Islet precursor cell (in vitro differentiated cells): ENCODE data around the gene VEPH1.

Experiments
- DNase-seq: peaks from one replicate; pipeline ENCODE4 v3.0.0-alpha.2; 2018

Gene VEPH1

DNA sequence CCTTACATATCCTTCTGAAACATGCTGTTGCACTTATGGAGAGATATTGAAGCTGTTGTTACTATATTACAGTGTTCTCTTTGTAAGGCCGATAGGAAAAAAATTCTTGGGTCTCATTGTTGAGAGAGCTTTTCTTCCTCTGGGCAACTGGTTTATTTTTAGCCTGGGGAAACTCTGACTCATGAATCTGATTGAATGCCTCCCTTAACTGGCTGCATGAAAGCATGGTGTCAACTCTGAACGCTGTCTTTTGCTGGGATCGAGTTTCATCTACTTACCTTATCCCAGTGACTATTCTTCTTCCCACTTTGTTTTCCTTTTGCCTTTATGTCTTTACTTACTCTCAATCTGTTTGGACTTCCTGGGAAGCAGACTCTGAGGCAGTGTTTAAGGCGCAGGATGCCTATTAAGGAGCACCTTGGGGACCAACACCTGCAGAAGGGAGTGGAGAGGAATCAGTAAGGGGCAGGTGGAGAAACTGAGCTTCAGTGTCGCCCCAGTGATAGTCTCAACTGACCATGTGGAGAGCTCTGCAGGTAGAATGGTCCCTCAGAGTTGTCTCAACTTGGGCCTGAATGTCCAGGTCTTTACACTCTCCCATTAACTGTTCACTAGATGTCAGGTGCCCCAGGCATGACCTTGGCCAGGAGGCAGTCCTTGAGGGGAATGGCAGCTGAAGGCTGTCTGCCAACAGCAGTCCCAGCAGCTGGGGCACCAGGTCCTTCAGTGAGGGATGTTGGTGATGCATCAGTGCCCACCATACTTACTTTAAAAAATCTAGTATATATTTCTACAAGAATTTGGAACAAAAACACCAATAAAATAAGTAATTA lies 254.4 kb downstream of the VEPH1 start:
- peak; percentile 62 for DNase-seq

DNA sequence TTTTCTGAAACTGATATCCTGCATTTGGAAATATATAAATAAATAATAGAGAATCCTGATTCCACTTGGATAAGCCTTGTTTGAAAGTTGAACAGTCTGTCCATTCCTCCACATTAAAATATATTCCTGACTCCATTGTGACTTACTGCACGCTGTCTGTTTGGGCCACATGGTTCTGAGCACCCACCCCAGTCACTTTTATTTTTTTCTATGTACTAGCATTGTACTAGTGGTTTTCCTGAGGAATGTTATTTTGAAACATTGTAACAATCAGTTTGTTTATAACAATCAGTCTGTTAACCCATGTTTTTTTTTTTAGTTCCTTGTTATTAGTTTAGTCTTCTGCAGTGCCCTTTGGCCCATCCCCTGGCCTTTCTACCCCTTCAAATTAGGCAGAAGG lies 255.8 kb downstream of the VEPH1 start:
- DNase-seq: no peak

DNA sequence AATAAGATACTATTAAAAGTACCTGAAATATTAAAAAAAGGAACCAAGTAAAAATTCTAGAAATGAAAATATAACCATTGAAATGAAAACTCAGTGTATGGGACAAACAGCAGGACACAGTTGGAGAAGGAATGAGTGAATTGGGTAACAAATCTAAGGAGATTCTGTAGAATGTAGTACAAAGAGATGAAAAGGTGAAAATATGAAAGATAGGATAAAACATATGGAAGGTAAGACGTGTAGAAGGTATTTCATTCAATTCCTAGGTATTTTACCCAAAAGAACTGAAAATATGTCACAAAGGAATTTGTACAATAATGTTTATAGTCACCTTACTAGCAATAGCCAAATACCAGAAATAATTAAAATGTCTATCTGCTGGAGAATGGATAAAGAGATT lies 260.4 kb downstream of the VEPH1 start:
- no peak for DNase-seq

DNA sequence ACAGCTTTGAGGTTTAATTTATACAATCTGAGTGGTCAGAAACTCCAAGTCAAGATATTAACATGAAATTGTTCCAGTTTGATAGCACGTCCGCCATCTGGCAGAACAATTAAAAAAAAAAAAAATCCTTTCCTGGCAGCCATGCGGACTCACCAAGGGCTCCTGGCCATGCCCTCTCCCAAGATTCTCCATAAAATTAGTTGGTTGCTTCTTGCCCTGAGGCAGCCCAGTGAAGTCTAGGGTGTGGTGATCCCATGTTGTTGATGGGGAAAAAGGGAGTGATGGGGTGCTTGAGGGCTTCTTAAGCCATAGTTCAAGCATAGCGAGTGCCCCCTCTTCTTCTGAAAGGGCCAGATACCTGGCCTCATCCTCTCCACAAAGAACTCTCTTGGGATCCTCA lies 261.6 kb downstream of the VEPH1 start:
- no peak for DNase-seq

DNA sequence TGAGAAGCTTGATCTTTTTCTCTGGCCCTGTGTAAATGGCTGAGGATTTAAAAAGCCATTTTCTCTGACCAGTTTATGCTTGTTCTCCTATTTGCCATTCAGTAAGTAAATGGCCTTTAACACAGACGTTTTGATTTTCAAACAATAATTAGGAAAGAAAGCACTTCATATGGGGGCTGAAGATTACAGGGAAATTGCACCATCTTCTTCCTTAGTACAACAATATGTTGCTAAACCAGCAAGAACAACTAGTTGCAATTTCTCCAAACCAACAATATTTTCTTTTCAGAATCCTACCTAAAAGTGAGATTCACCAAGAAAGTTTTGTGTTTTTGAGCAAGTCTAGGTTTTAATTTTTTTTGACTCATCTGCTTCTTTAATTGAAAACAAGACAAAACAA lies 262.8 kb downstream of the VEPH1 start:
- DNase-seq: no peak

DNA sequence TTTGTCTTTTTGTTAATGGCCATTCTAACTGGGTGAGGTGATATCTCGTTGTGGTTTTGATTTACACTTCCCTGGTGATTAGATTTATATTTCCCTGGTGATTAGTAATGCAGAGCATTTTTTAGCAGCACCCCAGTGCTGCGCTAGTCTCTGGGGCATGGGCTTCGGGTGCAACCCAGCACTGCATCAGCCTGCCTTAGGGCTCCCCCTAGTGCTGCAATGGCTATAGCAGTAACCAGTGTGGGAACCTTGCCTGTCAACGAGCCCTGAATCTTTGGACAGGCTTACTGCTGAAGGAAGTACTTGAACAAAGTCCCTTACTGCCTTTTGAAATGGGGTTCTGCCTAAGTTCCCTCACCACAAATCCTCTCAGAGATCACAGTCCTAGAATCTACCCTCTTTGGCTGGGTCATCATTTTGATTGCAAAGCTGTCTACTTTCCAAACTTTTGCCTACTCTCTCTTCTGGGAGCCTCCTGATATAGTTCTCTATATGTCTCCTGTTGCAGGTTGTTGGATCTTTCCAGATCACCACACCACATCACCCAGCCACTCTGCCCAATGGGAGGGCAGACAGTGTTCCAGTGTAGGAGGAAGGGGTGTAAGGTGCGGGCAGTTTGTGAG lies 264.0 kb downstream of the VEPH1 start:
- peak; percentile 82 for DNase-seq

DNA sequence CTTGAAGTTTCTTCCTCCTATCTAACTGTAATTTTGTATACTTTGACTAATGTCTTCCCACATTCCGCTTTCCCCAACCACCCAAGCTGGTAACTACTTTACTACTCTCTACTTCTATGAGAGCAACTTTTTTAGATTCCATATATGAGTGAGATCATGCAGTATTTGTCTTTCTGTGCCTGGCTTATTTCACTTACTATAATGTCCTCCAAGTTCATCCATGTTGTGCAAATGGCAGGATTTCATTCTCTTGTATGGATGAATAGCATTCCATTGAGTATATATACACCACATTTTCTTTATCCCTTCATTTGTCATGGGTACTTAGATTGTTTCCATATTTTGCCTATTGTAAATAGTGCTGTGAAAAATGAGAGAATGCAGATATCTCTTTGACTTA lies 264.8 kb downstream of the VEPH1 start:
- DNase-seq: no peak

DNA sequence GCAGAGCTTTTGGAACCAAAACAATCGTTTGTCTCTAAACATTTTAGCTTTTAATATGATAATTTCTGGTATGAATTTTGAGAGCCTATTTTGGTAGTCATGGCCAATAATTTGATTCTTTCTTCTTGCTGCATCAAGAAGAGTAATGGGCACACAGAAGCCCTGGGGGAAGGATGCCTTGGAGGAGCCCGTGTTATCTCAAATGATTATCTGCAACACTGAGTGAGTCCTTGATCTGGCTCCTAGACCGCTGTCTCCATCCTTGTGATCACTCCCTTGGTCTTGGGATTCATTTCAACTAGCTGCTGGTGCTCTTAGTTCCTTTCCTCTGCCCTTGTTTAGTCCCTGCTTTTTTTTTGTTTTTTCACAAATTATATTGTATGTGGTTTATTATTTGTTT lies 265.3 kb downstream of the VEPH1 start:
- DNase-seq: peak; percentile 67

DNA sequence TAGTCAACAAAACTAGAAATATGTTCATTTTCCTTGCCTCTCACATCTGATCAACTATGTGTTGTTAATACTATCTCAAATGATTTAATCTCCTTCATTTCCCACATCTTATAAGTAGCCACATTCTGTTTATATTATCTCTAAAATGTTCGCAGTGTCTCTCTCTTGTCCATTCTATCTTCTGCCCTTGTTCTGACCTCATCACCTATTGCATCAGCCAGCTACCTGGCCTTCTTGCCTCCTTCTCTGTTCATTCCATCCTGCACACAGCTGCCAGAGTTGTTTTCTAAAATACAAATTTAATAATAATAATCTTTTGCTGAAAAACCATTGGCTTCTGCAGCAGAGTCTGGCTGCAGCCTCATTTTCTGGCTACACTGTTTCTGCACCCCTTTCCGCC lies 267.9 kb downstream of the VEPH1 start:
- DNase-seq: no peak

DNA sequence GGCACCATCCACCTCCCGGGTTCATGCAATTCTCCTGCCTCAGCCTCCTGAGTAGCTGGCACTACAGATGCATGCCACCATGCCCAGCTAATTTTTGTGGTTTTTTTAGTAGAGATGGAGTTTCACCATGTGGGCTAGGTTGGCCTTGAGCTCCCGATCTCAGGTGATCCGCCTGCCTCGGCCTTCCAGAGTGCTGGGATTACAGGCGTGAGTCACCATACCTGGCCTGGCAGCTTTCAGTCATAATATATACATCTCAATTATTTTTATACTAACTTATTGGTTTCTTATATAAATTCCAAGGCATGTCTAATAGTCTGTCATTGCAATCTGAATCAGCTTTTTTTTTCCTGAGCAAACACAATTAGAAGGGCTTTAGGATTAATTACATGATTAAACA lies 269.3 kb downstream of the VEPH1 start:
- DNase-seq: no peak

DNA sequence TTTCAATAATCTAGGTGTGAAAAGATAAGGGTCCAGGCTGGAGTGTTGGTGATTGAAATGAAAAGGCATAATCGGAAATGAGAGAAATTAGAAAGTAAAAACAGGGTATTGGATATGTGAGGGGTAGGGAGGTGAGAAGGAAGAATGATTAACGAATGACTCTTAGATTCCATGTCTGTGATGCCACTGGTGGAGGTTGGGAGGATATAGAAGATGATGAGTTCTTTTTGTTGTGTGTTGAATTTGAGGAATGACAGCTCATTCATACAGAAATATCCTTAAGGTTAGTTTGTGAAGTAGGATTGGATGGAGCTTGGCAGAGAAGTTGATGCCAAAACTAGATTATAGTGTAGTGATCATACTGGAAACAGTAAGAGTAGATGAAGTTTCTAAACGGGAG lies 271.1 kb downstream of the VEPH1 start:
- DNase-seq: no peak

DNA sequence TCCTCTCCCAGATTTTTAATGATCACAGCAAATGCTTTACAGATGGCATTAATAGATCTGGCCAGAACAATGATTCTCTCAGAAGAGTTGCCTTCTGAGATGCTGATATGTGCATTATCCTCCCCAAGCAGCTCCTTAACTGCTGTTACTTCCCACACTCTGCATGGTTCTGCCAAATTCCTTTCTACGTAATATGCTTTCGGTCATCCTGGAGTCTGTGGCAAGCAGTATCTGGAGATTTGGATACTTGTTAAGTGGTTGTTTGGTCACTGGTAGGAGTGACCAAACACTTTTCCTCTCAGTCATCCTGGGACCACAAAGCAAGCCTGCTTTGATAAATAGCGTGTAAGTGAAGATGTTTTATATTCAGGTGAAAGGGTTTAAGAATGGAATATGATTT lies 272.1 kb downstream of the VEPH1 start:
- DNase-seq: no peak

DNA sequence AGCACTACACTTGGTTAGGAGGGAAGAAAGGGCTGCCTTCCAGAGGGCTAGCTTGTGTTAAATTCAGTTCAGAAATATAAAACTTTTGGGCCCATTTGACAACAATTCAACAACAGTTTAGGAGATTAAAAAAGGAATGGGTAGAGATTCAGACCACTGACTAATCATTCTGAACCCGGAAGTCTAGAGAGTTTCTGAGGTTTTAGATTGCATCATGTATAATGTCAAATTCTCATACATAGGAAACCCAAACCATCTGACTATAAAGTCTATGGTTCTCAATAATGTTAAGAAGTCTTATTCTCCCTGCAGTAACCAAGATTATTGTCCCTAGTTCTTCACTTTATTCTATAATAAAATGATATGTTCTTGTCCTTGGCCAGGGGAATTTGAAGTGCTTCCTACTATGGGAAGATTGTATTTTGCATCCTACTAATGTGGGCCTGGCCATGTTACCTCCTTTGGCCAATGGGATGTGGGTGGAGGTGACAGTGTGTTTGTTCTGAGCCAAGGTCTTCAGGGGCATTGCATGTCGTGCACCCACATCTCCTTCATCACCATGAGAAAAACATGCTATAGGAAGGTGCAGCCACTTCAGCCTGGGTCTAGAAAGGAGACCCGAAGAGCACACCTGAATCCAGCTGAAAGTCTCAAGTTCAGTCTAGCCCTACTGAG lies 276.9 kb downstream of the VEPH1 start:
- DNase-seq: no peak

DNA sequence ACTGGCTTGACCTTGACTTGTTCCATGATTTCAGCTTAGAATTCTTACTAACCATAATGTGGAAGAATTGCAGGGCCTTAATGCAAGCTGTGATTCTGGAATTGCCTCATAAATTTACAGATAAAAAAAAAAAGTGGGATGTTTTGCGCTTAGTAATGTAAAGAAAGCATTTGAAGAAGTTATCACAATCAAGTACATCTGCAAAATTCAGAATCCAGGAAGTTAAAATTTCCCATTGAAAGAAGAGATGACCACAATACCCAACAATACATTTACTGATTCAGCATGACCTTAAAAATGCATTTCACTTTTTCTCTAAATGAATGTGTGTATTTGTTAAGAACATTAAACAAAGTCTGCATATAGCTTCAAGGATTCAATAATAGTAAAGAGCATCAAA lies 278.2 kb downstream of the VEPH1 start:
- DNase-seq: no peak

DNA sequence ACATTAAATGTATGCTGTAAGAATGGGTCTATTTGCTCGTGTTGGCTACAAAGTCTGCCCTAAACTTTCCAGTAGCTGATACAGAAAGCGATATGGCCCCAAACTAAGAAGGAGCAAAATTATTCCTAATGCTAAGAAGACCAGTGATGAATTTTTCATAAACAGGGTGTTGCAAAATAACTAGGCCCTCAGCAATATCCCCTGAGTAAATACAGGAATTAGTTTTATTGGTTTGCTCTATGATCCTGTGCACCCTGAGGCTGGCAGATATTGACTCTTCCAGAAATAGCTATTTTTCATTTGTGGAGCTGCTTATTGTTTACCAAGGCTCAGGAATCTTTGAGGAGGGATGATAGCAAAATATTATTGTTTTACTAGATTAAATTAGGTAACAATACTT lies 282.3 kb downstream of the VEPH1 start:
- DNase-seq: no peak

DNA sequence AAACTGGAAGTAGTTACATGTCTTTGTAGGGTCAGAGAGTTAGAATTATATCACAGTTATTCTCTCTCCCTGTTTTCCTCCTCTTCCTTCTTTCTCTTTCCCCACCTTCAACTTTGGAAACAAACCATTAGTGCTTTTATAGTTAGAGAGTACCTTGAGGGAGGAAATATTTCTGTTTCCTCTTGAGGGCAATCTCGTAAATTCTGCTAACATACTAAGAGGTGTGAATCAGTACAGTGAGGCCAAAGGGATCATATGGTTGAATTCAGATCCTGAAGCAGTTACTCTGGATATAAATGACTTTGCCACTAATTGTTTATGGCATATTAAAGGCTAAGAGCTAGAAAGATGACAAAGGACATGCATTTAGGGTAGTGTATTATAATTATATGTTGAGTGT lies 283.0 kb downstream of the VEPH1 start:
- no peak for DNase-seq

DNA sequence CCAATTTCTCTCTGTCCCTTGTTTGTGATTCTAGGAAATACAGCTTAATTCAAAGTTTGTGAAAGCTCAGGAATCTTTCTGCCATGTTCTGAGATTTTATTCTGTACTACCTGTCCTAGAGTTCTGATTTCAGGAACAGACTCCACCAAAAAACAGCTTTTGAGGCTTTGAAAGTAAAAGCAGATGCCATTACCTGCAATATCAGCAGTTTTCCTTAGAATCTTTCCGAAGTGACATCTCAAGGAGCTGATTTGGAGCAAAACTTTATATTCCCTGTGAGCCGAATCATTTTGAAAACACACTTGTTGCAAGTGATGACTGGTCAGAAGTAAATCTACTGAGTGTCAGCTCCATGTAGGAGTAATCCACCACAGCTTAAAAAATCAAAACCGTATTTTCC lies 284.0 kb downstream of the VEPH1 start:
- no peak for DNase-seq
